HCT116 (cell line): ENCODE data around the gene KRTAP10-9. TPM values are rescaled to one million over a fixed set of nuclear protein-coding genes. Genes with fewer than 3 reads are reported as not detected.
A peak's percentile ranks its signal among the peaks of the same experiment; 100 is the strongest.
"Not testable (repeated sequence)": the region's sequence is repeated elsewhere in the genome, so short reads cannot be mapped to it uniquely, and the experiment has no call there.

Source experiments
- ATAC-seq: fragments of 200-7000 bp; cut with Tn5 transposase; 2 replicates; pipeline ENCODE4 v1.9.1; 2020; ENCODE audit warnings: mild to moderate bottlenecking, moderate library complexity
- BruUV-seq: library from RNA; stranded (reverse); fragments of 400-500 nt; replicated peaks from 2 replicates; lab custom pipeline; 2021; lab: Mats Ljungman, UMichigan
- CTCF ChIA-PET: fragments of 300-600 bp; sonication (Branson Sonifier 250); formaldehyde crosslinking; loops from one replicate; lab custom pipeline; 2021; ENCODE audit warnings: antibody characterized with exemption; lab: Charles Lee
- POLR2A ChIA-PET: fragments of 300-600, 350-600 bp; sonication (Branson Sonifier 250); formaldehyde crosslinking; loops from one replicate; lab custom pipeline; 2021; ENCODE audit warnings: antibody characterized with exemption; lab: Charles Lee
- RAD21 ChIA-PET, 2 experiments: fragments of 300-600 bp; sonication (Branson Sonifier 250); formaldehyde crosslinking; loops; one replicate each; lab custom pipeline; 2023; ENCODE audit warnings: low total read pairs in 2 of 2; ENCODE audit not compliant: uncharacterized antibody in 2 of 2, unreplicated experiment in 2 of 2, low non-redundant PET in 1 of 2; lab: Charles Lee
- DNase-seq: peaks from one replicate; pipeline ENCODE4 v3.0.0-alpha.2; 2010; ENCODE audit warnings: low read depth, low spot score
- H2AFZ ChIP-seq: fragments of 200-600 bp; shearing (Covaris generic), sonication (generic); 2 replicates; pipeline ENCODE4 v1.6.1; 2017; ENCODE audit warnings: low read depth, mixed run types, mixed read lengths, antibody characterized with exemption, low read length; ENCODE audit not compliant: poor library complexity, severe bottlenecking
- H3K27ac ChIP-seq: 2 replicates; pipeline ENCODE4 v1.5.1; 2012; ENCODE audit warnings: low read depth, low read length
- H3K27me3 ChIP-seq: fragments of 200-600 bp; sonication (generic); 2 replicates; pipeline ENCODE4 v1.6.1; 2016; ENCODE audit warnings: mixed run types, low read length, mixed read lengths; ENCODE audit not compliant: insufficient read depth
- H3K36me3 ChIP-seq, 2 experiments: fragments of 200-500 bp in 1 of 2; fragments of 200-600 bp in 1 of 2; sonication (Bioruptor generic) in 1 of 2; sonication (generic) in 1 of 2; 2 replicates each; pipeline versions ENCODE4 v1.5.1 to v1.6.1; 2014 to 2016; ENCODE audit warnings: low read length in 2 of 2, inconsistent platforms in 1 of 2, mixed read lengths in 1 of 2, mixed run types in 1 of 2; ENCODE audit not compliant: insufficient read depth in 2 of 2, control insufficient read depth in 1 of 2
- H3K4me1 ChIP-seq, 2 experiments: fragments of 200-600 bp in 1 of 2; sonication (generic) in 1 of 2; 2 replicates each; pipeline versions ENCODE4 v1.5.1 to v1.6.1; 2012 to 2017; ENCODE audit warnings: low read length in 2 of 2, inconsistent platforms in 1 of 2, mild to moderate bottlenecking in 1 of 2, mixed read lengths in 1 of 2, mixed run types in 1 of 2, moderate library complexity in 1 of 2; ENCODE audit not compliant: insufficient read depth in 2 of 2, control insufficient read depth in 1 of 2
- H3K4me2 ChIP-seq: fragments of 200-600 bp; sonication (generic); 2 replicates; pipeline ENCODE4 v1.6.1; 2017; ENCODE audit warnings: mixed run types, low read length, mixed read lengths
- H3K4me3 ChIP-seq, 2 experiments: fragments of 200-600 bp in 1 of 2; sonication (generic) in 1 of 2; replicated peaks in 1 of 2; 2 replicates each; pipeline ENCODE4 v1.5.1; 2011 to 2016; ENCODE audit warnings: low read length in 2 of 2, control low read depth in 1 of 2, low read depth in 1 of 2, mild to moderate bottlenecking in 1 of 2, mixed read lengths in 1 of 2, mixed run types in 1 of 2
- H3K79me2 ChIP-seq: fragments of 200-600 bp; sonication (generic); 2 replicates; pipeline ENCODE4 v1.6.1; 2017; ENCODE audit warnings: mild to moderate bottlenecking, mixed run types, low read length, moderate library complexity, mixed read lengths; ENCODE audit not compliant: insufficient read depth
- H3K9ac ChIP-seq: fragments of 200-600 bp; sonication (generic); 2 replicates; pipeline ENCODE4 v1.6.1; 2016; ENCODE audit warnings: low read length, mixed read lengths
- H3K9me2 ChIP-seq: fragments of 200-600 bp; sonication (generic), shearing (Covaris generic); 2 replicates; pipeline ENCODE4 v1.6.1; 2017; ENCODE audit warnings: mixed run types, mild to moderate bottlenecking, moderate library complexity; ENCODE audit not compliant: insufficient read depth
- H3K9me3 ChIP-seq, 2 experiments: fragments of 200-500 bp in 1 of 2; fragments of 200-600 bp in 1 of 2; sonication (Bioruptor generic) in 1 of 2; sonication (generic) in 1 of 2; 2 replicates each; pipeline ENCODE4 v1.6.1; 2014 to 2017; ENCODE audit warnings: low read length in 2 of 2, mixed read lengths in 2 of 2, inconsistent platforms in 1 of 2, low read depth in 1 of 2, mild to moderate bottlenecking in 1 of 2, mixed run types in 1 of 2, moderate library complexity in 1 of 2; ENCODE audit not compliant: control insufficient read depth in 1 of 2, insufficient read depth in 1 of 2
- H4K20me1 ChIP-seq: fragments of 200-600 bp; sonication (generic), shearing (Covaris generic); 2 replicates; pipeline ENCODE4 v1.6.1; 2017; ENCODE audit warnings: mixed run types, mild to moderate bottlenecking, moderate library complexity; ENCODE audit not compliant: insufficient read depth
- CBX3 ChIP-seq: IDR thresholded peaks from 2 replicates; pipeline ENCODE4 v1.6.1; 2012; ENCODE audit warnings: low read depth
- CEBPB ChIP-seq: IDR thresholded peaks from 2 replicates; pipeline ENCODE4 v1.6.1; 2012; ENCODE audit warnings: low read depth
- ELF1 ChIP-seq: IDR thresholded peaks from 2 replicates; pipeline ENCODE4 v1.6.1; 2012; ENCODE audit warnings: low read depth, borderline replicate concordance
- SRF ChIP-seq: IDR thresholded peaks from 2 replicates; pipeline ENCODE4 v1.6.1; 2012; ENCODE audit warnings: low read depth
- TCF7L2 ChIP-seq: IDR thresholded peaks from 2 replicates; pipeline ENCODE4 v1.7.0; 2011; ENCODE audit warnings: borderline replicate concordance, inconsistent platforms; ENCODE audit not compliant: insufficient read depth, insufficient read length; ENCODE audit errors: extremely low read depth
- YY1 ChIP-seq: IDR thresholded peaks from 2 replicates; pipeline ENCODE4 v1.6.1; 2011; ENCODE audit warnings: low read length, low read depth, moderate library complexity, mild to moderate bottlenecking; ENCODE audit not compliant: insufficient replicate concordance; ENCODE audit errors: extremely low read depth
- intact Hi-C: fragments of 100-400 bp; cut with micrococcal nuclease; formaldehyde crosslinking; loops from 2 replicates; pipeline ENCODE4 v1.10.0; 2022
- total RNA-seq: library from RNA; stranded (reverse); gene quantifications from one replicate; pipeline ENCODE4 v1.2.1, GENCODE V29; 2021; ENCODE audit not compliant: unreplicated experiment
- TF ChIP-seq, protein P1 (sequence below): IDR thresholded peaks from 2 replicates; pipeline ENCODE4 v1.6.1; 2012
- TF ChIP-seq, protein P2 (sequence below): IDR thresholded peaks from 2 replicates; pipeline ENCODE4 v1.6.1; 2012

KRTAP10-9 gene
- total RNA-seq, 1 experiment from 2014 or later: not detected

DNA sequence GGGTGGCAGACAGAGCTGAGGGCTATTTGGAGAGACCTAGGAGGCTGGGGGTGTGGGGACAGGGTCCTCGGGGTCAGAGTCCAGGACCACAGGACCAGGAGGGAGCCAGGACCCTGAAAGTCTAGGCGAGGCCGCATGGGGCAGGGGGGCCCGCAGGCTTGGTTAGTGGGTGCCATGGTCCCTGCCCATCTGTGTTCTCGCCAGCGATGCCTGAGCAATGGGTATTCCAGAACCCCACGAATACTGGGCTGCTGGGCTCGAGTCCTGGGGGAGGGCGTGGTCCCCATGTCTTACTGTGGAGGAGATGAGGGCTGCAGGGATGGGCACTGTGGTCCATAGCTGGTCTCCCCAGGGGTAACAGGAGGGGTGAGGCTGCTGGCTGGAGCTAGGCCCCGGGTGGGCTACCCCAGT is 36.6 kb upstream of the KRTAP10-9 start:
- no peaks in the 10 kb centered on the region for H3K4me1 ChIP-seq
- no peak for TF ChIP-seq YY1
- TF ChIP-seq CBX3: no peak
- TF ChIP-seq, protein P1, sequence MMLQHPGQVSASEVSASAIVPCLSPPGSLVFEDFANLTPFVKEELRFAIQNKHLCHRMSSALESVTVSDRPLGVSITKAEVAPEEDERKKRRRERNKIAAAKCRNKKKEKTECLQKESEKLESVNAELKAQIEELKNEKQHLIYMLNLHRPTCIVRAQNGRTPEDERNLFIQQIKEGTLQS: no peak
- TF ChIP-seq TCF7L2: no peak
- TF ChIP-seq, protein P2, sequence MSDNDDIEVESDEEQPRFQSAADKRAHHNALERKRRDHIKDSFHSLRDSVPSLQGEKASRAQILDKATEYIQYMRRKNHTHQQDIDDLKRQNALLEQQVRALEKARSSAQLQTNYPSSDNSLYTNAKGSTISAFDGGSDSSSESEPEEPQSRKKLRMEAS: no peak
- no peak for TF ChIP-seq SRF
- no peak for TF ChIP-seq ELF1
- TF ChIP-seq CEBPB: no peak
- H3K4me2 ChIP-seq: no peak overlapping the region
- DNase-seq (no peak), ATAC-seq (no peak)
- POLR2A ChIA-PET: no interaction called here
- CTCF ChIA-PET: no interaction called here
- no peaks in the 10 kb centered on the region for H3K9me3 ChIP-seq
- intact Hi-C loops: no loop called here
- no peak overlapping the region for H3K9ac ChIP-seq
- H3K36me3 ChIP-seq: no peaks in the 10 kb centered on the region
- H3K79me2 ChIP-seq: no peaks in the 10 kb centered on the region
- H3K27me3 ChIP-seq: peaks cover 11% of the 10 kb centered on the region
- BruUV-seq: no TSS peak
- no peak overlapping the region for H3K4me3 ChIP-seq
- H2AFZ ChIP-seq: no peak overlapping the region
- H3K9me2 ChIP-seq: no peaks in the 10 kb centered on the region
- RAD21 ChIA-PET: no interaction called here
- H3K27ac ChIP-seq: no peak overlapping the region
- H4K20me1 ChIP-seq: no peaks in the 10 kb centered on the region

DNA sequence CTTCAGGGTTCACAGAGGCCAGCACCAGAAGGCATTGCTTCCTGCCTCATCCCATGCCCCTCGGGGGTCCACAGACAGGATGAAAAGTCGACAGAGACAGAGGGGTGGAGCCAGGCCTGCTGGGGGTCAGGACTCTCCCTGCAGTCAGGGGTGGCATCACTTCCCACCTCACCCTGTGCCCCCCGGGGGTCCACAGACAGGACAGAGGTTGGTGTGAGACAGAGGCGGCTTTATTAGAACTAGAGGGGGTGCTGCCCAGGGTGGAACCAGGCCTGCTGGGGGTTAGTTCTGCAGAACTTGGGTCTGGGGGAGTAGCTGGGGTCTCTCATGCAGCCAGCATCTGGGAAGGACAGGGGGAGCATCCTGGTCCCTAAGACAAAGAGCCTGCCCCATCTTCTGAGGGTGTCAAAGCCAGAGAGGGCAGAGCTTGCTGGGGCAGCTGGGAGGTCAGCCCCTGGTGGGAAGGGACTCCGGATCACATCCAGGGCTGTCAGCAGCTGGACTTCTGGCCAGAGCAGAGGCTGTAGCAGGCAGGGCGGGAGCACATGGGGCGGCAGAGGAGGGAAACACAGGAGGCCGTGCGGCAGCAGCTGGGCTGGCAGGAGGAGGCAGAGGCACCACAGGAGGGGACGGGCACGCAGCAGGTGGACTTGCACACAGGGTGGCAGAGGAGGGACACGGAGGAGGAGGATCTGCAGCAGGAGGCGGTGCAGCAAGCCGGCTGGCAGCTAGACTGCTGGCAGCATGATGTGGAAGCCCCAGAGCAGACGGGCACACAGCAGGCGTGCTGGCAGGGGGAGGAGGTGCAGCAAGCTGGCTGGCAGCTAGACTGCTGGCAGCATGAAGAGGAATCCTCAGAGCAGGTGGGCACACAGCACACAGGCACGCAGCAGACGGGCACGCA is 35.7 kb upstream of the KRTAP10-9 start:
- H3K9me3 ChIP-seq, CTCF ChIA-PET, H3K4me2 ChIP-seq, H3K4me3 ChIP-seq, BruUV-seq, H3K9ac ChIP-seq, POLR2A ChIA-PET, H3K79me2 ChIP-seq, intact Hi-C loops, RAD21 ChIA-PET, H3K4me1 ChIP-seq, H2AFZ ChIP-seq, H4K20me1 ChIP-seq, DNase-seq, ATAC-seq, H3K36me3 ChIP-seq, H3K27me3 ChIP-seq, H3K9me2 ChIP-seq, H3K27ac ChIP-seq: not testable (repeated sequence)

DNA sequence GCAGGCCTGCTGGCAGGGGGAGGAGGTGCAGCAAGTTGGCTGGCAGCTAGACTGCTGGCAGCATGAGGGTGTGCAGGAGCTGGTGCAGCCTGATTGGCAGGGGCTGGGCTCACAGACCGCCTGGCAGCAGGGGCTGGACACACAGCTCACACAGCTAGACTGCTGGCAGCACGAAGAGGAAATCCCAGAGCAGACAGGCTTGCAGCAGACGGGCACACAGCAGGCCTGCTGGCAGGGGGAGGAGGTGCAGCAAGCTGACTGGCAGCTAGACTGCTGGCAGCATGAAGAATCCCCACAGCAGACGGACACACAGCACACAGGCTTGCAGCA is 35.1 kb upstream of the KRTAP10-9 start:
- intact Hi-C loops, BruUV-seq, H2AFZ ChIP-seq, H3K9ac ChIP-seq, H3K4me2 ChIP-seq, H3K9me2 ChIP-seq, H3K27ac ChIP-seq, DNase-seq, H3K9me3 ChIP-seq, H3K27me3 ChIP-seq, H3K79me2 ChIP-seq, POLR2A ChIA-PET, H3K4me3 ChIP-seq, H3K4me1 ChIP-seq, CTCF ChIA-PET, RAD21 ChIA-PET, H4K20me1 ChIP-seq, H3K36me3 ChIP-seq: not testable (repeated sequence)
- peak; percentile 30 for ATAC-seq
